Inflammatory macrophage treated with lipopolysaccharide for 4 hours (primary cell): Measurements from ENCODE around the gene RARRES2.
"Not testable (repeated sequence)": the region's sequence is repeated elsewhere in the genome, so short reads cannot be mapped to it uniquely, and the experiment has no call there.

ENCODE experiments used
- DNase-seq: peaks from one replicate; pipeline ENCODE4 v3.0.0-alpha.2; 2020

Gene RARRES2

DNA sequence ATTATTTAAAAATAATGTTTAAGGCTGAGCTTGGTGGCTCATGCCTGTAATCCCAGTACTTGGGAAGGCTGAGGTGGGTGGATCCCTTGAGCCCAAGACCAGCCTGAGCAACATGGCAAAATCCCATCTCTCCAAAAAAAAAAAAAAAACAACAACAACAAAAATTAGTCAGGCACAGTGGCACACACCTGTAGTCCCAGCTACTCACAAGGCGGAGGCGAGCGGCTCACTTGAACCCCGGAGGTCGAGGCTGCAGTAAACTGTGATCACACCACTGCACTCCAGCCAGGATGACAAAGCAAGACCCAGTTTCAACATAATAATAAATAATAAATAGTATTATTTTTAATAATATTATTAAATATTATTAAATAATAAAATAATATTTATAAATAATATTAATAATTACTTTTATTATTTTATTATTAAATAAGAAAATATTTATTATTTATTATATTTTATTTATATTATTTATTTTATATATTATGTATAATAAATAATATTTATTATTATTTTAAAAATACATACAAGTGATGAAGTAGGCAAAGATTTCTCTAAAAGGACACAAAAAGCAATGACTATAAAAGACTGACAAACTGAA lies 26.7 kb downstream of the RARRES2 start:
- no peak for DNase-seq

DNA sequence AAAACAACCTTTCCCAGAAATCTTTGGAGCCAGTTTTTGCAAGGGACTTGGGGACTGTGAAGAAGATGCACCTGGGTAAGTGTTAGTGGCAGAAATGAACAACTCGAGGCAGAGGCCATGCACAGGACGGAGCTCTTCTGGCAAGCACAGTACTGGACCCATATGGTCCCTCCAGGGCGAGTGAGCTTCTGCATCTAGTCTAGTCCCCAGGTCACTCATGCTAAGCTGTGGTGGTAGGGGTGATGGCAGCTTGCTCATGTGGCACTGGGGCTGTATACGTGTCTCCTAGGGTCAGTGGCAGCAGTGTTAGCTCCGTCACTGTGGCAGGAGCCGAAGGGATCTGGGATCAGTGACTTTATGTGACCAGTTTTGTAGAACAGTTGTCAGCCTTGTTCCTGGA lies 27.6 kb downstream of the RARRES2 start:
- DNase-seq: no peak

DNA sequence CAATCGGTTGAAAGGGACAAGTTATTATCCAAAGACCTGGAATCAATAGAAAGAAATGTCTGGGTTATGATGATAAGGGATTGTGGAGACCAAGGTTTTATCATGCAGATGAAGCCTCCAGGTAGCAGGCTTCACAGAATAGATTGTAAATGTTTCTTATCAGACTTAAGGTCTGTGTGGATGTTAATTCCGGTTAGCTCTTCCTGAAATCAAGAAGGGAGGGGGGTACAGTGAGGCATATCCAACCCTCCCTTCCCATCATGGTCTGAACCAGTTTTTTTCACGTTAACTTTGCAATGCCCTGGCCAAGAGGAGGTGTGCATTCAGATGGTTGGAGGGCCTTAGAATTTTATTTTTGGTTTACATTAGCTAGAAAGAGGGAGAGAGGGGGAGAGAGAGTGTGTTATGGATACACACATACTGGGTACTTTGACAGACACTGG lies 28.0 kb downstream of the RARRES2 start:
- no peak for DNase-seq

DNA sequence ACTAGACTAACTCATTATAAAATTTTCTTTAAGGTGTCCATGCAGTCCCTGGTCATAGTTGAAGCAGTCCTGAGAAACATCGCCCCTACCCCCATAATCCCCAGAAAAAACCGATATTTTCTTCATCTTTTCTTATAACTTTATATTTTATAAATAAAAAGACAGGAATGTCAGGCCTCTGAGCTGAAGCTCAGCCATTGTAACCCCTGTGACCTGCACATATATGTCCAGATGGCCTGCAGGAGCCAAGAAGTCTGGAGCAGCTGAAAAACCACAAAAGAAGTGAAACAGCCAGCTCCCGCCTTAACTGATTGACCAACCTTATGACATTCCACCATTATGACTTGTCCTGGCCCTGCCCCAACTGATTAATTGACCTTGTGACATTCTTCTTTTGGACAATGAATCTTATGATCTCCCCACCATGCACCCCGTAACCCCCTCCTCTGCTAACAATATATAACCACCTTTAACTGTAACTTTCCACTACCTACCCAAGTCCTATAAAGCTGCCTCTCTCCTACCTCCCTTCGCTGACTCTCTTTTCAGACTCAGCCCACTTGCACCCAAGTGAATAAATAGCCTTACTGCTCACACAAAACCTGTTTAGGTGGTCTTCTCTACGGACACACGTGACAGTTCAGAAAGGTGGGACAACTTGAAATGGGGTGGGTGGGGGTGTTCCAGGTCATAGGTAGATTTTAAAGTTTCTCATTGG lies 28.6 kb downstream of the RARRES2 start:
- peak; percentile 46 for DNase-seq

DNA sequence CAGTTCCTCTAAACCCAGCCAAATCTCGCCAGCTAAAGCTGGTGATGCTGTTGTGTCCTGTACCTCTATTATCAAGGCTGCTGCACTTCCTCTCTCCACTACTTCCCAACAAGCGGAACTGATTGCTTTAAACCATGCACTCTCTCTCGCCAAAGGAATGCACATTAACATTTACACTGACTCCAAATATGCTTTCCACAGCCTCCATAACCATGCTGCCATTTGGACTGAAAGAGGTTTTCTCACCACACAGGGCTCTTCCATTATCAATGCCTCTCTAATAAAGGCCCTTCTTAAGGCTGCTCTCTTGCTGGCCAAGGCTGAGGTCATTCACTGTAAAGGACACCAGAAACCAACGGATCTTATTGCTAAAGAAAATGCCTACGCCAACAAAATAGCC lies 29.7 kb downstream of the RARRES2 start:
- no peak for DNase-seq

DNA sequence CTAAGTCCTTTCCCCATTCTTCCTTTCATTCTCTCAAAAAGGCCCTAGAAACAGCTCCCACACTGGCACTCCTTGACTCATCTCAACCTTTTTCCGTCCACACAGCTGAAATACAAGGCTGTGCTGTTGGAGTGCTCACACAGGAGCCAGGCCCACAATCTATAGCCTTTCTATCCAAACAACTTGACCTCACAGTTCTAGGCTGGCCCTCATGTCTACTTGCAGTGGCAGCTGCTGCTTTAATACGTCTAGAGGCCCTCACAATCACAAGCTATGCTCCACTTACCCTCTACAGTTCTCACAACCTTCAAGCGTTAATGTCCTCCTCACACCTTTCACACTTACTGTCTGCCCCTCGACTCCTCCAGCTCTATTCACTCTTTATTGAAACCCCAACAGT lies 30.3 kb downstream of the RARRES2 start:
- DNase-seq: no peak

DNA sequence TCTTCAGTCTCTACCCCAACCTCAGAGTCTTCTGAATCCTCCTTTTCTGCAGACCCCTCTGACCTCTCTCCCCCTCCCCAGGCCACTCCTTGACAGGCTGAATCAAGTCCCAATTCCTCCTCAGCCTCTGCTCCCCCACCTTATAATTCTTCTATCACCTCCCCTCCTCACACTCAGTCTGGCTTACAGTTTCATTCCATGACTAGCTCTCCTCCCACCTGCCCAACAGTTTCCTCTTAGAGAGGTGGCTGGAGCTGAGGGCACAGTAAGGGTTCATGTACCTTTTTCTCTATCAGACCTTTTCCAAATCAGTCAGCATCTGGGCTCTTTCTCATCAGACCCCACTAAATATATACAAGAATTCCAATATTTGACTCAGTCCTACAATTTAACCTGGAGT lies 32.9 kb downstream of the RARRES2 start:
- DNase-seq: no peak

DNA sequence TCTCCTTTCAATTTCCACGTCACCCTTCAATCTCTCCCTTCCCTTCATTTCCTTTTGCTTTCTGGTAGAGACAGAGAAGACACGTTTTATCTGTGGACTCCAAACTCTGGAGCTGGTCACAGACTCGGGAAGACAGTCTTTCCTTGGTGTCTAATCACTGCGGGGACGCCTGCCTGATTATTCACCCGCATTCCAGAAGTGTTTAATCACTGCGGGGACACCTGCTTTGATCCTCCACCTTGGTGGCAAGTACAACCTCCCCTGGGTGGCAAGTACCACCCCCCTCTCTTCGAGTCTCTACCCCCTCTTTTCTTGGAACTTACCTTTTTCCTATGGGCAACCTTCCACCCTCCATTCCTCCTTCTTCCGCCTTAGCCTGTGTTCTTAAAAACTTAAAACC lies 33.5 kb downstream of the RARRES2 start:
- no peak for DNase-seq

DNA sequence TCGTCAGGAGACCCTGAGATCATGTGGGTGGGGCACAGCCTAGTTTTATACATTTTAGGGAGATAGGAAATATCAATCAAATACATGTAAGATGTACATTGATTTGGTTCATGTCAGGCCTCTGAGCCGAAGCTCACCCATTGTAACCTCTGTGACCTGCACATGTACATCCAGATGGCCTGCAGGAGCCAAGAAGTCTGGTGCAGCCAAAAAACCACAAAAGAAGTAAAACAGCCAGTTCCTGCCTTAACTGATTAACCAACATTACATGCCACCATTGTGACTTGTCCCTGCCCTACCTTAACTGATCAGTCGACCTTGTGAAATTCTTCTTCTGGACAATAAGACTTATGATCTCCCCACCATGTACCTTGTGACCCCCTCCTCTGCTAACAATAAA lies 34.3 kb downstream of the RARRES2 start:
- no peak for DNase-seq

DNA sequence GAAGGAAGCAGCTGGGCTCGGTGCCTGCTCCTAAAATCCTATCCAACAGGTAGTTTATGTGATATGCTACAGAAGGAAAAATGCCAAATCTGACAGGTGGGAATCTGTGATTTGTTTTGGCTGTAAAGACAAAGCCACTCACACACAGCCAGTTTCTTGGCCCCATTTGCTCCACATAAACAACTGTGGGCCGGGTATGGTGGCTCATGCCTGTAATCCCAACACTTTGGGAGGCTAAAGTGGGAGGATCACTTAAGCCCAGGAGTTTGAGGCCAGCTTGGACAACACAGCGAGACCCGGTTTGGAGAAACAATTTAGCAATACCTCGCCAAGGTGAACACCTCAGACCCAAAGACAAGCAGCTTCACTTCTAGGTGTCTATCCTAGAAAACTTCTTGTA lies 35.1 kb downstream of the RARRES2 start:
- DNase-seq: not testable (repeated sequence)

DNA sequence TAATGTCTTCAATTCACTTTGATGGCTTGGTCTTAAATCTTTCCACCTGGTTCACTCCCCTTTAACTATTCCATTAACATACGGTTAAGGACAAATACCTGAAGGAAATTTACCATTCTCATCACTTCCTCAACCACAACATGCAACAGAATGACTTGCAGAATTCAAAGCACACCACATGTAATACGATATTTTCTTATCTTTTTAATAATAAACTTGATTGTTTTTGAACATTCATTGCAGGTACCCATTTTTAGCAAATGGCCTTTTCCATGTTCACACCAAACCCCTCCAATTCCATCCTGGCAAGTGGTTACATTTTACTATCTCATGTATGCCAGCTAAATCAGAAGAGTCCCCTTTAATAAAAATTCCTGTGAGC lies 35.5 kb downstream of the RARRES2 start:
- not testable (repeated sequence) for DNase-seq

DNA sequence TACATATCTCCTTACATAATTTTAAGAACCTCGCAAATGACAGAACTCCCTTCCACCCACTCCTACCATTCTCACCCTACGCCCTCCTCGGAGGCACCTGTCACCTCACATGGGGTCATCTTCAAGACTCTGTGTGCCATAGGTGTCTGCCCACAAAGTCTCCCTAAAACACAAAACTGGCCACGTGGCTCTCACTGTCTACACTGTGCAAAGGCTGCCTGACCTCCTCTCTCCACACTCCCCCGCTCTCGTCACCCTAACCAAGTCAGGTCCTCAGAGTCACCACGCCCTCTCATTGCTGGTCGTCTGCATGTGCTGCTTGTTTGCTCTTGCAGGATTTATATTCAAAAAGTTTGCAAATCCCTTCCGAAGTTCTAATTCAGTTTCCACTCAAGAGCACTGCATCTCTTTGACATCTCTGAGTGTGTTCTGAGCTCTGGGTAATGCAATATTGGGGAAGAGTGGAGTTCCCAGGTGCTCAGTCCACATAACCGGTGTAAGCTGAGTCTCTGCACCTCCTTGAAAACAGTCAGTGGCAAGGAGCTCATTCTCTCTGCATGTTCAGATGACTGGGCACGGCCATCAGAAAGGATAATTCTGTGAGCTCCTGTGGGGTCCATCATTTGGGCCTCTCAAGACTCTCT lies 36.0 kb downstream of the RARRES2 start:
- DNase-seq: not testable (repeated sequence)

DNA sequence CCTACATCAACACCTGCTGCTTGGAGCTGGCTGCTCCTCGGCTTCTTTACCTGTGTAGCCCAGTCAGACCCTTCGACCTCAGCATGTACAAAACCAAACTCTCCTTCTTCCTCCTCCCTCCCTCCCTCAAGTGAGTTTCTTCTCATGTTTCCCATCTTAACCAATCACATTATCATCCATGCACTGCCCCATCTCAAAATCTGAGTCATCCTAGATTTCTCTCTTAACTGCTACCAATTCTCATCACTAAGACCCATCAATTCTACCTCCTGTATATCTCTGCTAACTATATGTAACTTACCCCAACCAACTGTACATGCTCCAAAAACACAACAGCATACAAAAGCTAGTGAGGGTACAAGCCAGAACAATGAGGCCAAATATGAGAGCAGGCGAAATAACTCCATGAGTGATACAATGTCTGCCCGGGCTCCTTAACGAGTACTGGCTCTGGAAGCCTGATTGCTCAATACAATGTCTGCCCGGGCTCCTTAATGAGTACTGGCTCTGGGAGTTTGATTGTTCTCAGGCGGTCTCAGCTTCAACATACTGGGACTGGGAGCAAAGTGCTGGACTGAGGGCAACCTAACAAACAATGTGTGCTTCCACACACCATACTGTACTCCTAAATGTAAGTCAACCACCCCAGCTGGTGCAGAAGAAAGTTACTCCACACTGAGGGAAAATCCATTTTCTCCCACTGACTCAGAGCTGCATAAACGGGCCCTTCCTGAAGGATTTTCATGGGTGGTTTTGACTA lies 36.8 kb downstream of the RARRES2 start:
- not testable (repeated sequence) for DNase-seq

DNA sequence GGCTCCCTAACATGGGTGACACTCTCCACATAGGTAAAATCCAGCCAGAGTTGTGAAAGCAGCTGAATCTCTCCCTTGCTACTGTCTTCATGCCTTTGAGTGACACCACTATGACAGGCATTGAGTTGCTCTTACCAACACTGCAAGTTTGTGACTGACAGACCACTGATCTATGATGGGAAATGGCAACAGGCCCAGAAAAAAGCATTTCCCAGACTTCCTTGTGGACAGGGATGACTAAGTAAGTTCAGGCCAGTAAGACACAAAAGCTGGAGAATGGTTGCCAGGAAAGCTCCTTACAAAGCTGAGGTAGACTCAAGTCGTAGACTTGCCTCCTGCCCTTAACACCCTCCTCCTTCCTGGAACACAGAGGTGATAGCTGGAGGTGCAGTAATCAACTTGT lies 38.5 kb downstream of the RARRES2 start:
- DNase-seq: not testable (repeated sequence)

DNA sequence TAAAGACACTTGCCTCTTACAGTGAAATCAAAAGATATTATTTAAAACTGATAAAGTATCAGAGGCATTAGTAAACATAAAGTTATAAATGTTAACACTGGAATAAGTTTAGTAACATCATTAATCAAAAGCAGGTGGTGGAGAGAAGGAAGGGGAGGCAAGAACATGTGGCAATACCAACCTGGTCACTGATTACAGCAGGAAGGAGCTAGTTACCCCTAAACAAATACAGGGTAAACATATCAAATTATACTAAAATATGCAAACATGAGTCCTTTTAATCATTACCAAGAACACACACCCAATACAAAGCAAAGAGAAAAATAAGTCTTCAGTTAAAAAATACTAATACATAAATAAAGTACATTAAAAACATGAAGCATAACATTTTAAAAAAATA lies 43.5 kb downstream of the RARRES2 start:
- not testable (repeated sequence) for DNase-seq

DNA sequence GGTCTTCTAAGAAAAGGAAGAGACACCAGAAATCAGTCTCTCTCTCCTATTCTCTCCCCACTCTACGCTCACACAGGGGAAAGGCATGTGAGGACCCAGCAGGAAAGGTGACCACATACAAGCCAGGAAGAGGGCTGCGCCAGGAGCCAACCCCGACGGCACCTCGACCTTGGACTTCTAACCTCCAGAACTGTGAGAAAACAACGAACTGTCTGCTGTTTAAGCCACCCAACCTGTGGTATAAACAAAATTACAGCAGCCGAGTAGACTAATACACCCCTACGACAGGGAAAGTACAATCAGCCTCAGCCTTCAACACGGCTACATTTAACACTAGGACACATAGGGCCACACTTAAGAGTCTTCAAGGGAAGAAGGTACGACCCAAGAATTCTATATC lies 44.6 kb downstream of the RARRES2 start:
- not testable (repeated sequence) for DNase-seq

DNA sequence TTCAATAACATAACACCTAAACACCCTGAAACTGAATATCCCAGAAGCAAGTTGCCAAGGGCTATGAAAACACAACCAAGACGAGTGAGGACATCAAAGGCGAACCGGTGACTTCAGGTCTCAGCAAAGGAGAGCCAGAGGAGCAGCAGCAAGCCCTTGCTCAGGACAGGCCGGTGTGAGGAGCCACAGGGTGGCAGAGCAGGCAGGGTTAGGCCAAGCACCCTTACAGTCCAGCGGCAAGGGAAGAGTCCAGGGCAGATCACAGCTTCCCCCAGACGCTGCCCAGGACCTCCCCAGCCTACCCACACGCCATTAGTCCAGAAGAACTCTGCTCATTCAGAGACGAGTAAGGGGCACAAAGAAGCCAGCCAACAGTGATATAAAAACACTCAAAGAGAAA lies 45.8 kb downstream of the RARRES2 start:
- DNase-seq: not testable (repeated sequence)

DNA sequence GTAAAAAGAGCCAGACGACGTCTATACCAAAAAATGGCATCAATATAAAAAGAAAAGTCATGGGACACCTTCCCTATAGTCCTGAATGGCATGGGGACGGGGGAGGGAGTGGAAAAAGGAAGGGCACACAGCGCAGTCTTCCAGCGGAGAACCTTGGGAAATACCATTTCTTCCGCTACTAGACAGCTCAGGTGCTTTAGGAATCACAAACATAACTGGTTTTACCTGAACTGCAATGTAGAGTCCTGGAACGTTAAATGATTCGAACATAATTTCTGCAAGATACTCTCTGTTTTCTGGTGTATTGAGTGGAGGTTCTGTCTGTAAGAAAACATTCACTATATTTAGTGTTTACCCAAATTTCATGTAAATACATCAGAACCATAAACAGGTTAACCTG lies 46.4 kb downstream of the RARRES2 start:
- DNase-seq: not testable (repeated sequence)

DNA sequence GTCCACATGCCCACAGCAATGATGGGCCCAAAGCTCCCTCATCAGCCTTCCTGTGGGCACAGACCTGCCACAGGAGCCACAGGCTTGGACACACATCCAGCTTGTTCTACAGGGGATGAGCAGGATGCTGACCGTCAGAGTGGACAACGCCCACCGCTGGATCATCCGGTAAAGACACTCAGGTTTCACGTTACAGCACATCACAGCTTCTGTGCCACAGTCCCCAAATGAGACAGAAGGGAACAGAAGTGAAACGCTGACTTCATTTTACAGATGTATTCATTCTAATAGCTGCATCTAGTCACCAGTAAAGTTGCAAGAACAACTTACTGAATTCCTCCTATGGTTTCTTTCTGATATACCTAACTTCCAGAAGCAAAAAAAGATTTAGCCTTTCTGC lies 51.1 kb downstream of the RARRES2 start:
- DNase-seq: not testable (repeated sequence)

DNA sequence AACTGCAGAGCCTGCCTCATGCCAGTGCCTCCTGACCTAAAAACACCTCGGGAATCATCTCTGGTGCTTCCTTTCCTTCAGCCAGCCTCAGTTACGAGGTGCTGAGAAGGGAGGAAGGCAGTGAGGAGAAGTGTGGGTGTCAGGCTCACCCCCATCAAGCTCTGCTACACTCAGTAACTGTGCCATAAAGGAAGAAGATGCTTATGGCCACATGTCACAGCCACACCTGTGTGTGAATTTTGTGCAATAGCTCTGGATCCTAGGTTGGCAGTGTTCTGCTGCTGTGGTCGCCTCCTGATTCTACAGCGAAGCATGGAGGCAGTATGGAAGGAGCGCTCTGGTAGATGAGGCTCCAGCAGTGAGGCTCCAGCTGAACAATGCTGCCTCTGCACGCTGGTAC lies 52.6 kb downstream of the RARRES2 start:
- not testable (repeated sequence) for DNase-seq
